Measurements from ENCODE around the gene ATXN7L3.

The ATXN7L3 gene

DNA sequence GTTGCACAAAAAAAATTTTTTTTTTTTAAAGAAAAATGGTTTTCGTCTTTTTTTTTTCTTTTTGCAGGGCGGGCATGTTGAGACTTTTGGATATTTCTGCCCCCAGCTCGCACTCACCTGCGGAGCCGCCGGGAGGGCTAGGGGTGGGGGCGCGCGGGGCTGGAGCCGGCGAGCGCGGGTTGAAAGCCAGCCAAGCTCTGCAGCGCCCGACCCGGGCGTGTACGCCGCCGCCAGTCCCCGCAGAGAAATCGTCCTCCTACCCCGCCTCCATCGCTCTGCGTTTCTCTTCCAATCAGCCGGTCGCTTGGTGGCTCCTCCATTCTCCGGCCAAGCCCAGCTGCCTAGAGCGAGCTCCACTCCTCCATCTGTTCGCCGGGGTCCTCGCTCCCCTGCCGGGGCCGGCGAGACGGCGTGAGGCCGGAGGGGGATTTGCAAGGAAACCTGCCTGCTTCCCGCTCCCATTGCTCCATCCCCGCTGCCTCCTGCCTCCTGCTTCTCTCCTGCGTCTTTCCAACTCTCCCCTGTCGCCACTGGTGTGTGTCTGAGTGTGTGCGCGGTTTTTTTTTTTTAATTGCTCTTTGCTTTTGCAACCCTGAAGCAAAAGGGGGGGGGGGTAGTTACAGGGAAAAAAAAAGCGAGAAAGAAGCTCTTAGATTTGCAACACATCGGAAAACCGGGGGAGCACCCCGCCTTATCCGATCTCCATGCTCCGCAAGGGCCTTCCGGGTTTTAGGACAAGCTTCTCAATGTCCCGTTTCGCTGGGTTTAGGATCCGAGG is 21.6 kb upstream of the ATXN7L3 start:
- peak overlapping the region; percentile 98 for H3K9ac ChIP-seq (ENCODE audit: low read depth, low read length)
- H2AFZ ChIP-seq (ENCODE audit: low read depth, low read length), result peak overlapping the region; percentile 69
- H3K36me3 ChIP-seq (ENCODE audit: insufficient read depth, low read length), result peaks cover 16% of the 10 kb centered on the region
- H3K27ac ChIP-seq (ENCODE audit: low read length), result peak overlapping the region; percentile 74
- ATAC-seq (ENCODE audit: insufficient read depth, low read depth) (peak; percentile 34), DNase-seq (peak; percentile 76)
- H3K4me3 ChIP-seq (ENCODE audit: low read depth in 1 of 2, low read length in 2 of 2), result peak overlapping the region; percentile 75 to 99
- TF ChIP-seq EZH2 (IDR thresholded peaks at IDR 0.05; ENCODE audit: borderline replicate concordance, low read depth, low read length, severe bottlenecking) (no peak), CTCF (IDR thresholded peaks at IDR 0.05; ENCODE audit: borderline replicate concordance, extremely low read depth, low read length, poor library complexity, severe bottlenecking) (no peak)
- H4K20me1 ChIP-seq (ENCODE audit: insufficient read depth, low read length), result peaks cover 24% of the 10 kb centered on the region
- H3K4me2 ChIP-seq (ENCODE audit: insufficient read depth, low read length), result peak overlapping the region; percentile 96
- no peaks in the 10 kb centered on the region for H3K27me3 ChIP-seq (ENCODE audit: insufficient read depth, low read length, poor library complexity)
- peaks cover 25% of the 10 kb centered on the region for H3K4me1 ChIP-seq (ENCODE audit: insufficient read depth, low read length)
- H3K9me3 ChIP-seq (ENCODE audit: insufficient read depth, low read length, severe bottlenecking), result no peaks in the 10 kb centered on the region
- peaks cover 56% of the 10 kb centered on the region for H3K79me2 ChIP-seq (ENCODE audit: insufficient read depth, low read length)

GRCh38 chr17:44220213-44221083 is 20.8 kb upstream of the ATXN7L3 start:
- H3K27me3 ChIP-seq (ENCODE audit: insufficient read depth, low read length, poor library complexity), result no peaks in the 10 kb centered on the region
- H3K9ac ChIP-seq (ENCODE audit: low read depth, low read length), result peak overlapping the region; percentile 98
- no peaks in the 10 kb centered on the region for H3K9me3 ChIP-seq (ENCODE audit: insufficient read depth, low read length, severe bottlenecking)
- H3K4me2 ChIP-seq (ENCODE audit: insufficient read depth, low read length), result peak overlapping the region; percentile 96
- TF ChIP-seq EZH2 (IDR thresholded peaks at IDR 0.05; ENCODE audit: borderline replicate concordance, low read depth, low read length, severe bottlenecking) (no peak), CTCF (IDR thresholded peaks at IDR 0.05; ENCODE audit: borderline replicate concordance, extremely low read depth, low read length, poor library complexity, severe bottlenecking) (no peak)
- H3K27ac ChIP-seq (ENCODE audit: low read length), result peak overlapping the region; percentile 98
- DNase-seq, result peak; percentile 59
- ATAC-seq (ENCODE audit: insufficient read depth, low read depth), result peak; percentile 23
- peak overlapping the region; percentile 75 to 99 for H3K4me3 ChIP-seq (ENCODE audit: low read depth in 1 of 2, low read length in 2 of 2)
- H3K36me3 ChIP-seq (ENCODE audit: insufficient read depth, low read length), result peaks cover 24% of the 10 kb centered on the region
- peaks cover 31% of the 10 kb centered on the region for H4K20me1 ChIP-seq (ENCODE audit: insufficient read depth, low read length)
- peaks cover 31% of the 10 kb centered on the region for H3K4me1 ChIP-seq (ENCODE audit: insufficient read depth, low read length)
- peak overlapping the region; percentile 38 for H2AFZ ChIP-seq (ENCODE audit: low read depth, low read length)
- peaks cover 64% of the 10 kb centered on the region for H3K79me2 ChIP-seq (ENCODE audit: insufficient read depth, low read length)

DNA sequence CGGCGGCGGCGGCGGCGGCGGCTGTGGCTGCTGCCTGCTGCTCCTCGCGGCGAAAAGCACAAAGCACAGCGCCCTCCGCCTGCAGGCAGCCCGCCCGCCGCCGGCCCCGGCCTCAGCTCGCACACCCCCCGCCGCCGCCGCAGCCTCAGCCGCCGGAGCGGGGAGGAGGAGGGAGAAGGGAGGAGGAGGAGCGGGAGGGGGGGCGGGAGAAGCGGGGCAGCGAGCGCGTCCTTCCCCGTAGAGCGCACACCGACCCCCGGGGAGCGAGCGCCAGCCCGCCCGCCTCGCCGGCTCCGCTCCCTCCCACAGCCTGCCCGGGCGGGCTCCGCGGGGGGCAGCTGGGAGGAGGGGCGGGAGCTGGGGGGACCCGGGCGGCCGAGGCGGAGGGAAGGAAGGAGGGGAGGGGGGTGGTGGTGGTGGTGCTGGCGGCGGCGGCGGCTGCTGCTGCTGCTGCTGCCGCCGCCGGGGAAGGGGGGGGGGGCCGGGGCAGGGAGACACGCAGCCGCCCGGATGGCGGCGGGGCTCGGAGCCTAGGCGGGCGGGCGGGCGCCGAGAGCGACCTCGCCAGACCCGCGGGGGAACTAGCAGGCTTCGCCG is 20.0 kb upstream of the ATXN7L3 start, which contains the start of gene UBTF:
TSS of gene UBTF (minus strand) at position 60 of the 597 bp plus-strand sequence. CDS start 1,446 bp downstream, outside the sequence.
- Histone ChIP-seq H3K4me3 (ENCODE audit: low read depth in 1 of 2, low read length in 2 of 2) (peak within 1 kb of the TSS; percentile 75 to 99), H4K20me1 (ENCODE audit: insufficient read depth, low read length) (peaks cover 33% of the 10 kb centered on the region), H3K27ac (ENCODE audit: low read length) (peak within 1 kb of the TSS; percentile 98), H3K9me3 (ENCODE audit: insufficient read depth, low read length, severe bottlenecking) (no peaks in the 10 kb centered on the region), H2AFZ (ENCODE audit: low read depth, low read length) (peak within 1 kb of the TSS; percentile 64), H3K36me3 (ENCODE audit: insufficient read depth, low read length) (peaks cover 32% of the 10 kb centered on the region), H3K9ac (ENCODE audit: low read depth, low read length) (peak within 1 kb of the TSS; percentile 98), H3K27me3 (ENCODE audit: insufficient read depth, low read length, poor library complexity) (no peaks in the 10 kb centered on the region), H3K4me1 (ENCODE audit: insufficient read depth, low read length) (peaks cover 31% of the 10 kb centered on the region), H3K79me2 (ENCODE audit: insufficient read depth, low read length) (peaks cover 68% of the 10 kb centered on the region), H3K4me2 (ENCODE audit: insufficient read depth, low read length) (peak within 1 kb of the TSS; percentile 96)
- ATAC-seq (ENCODE audit: insufficient read depth, low read depth) (peak; percentile 48), DNase-seq (peak; percentile 86)
- TF ChIP-seq EZH2 (IDR thresholded peaks at IDR 0.05; ENCODE audit: borderline replicate concordance, low read depth, low read length, severe bottlenecking) (no peak), CTCF (IDR thresholded peaks at IDR 0.05; ENCODE audit: borderline replicate concordance, extremely low read depth, low read length, poor library complexity, severe bottlenecking) (no peak)

Measured in DND-41 (cell line).